ENCODE measurements around the gene RGL3.
"Not testable (repeated sequence)": the region's sequence is repeated elsewhere in the genome, so short reads cannot be mapped to it uniquely, and the experiment has no call there.

GRCh38 chr19:11433526-11433925, 14.4 kb upstream of the RGL3 start:
- TF ChIP-seq HCFC1 (IDR thresholded peaks at IDR 0.05; ENCODE audit: low read length); SUPT20H (IDR thresholded peaks at IDR 0.05; ENCODE audit: borderline replicate concordance, control insufficient read depth, low read depth, low read length); TARDBP (IDR thresholded peaks at IDR 0.05; ENCODE audit: borderline replicate concordance); EP300 (IDR thresholded peaks at IDR 0.05; ENCODE audit: borderline replicate concordance in 1 of 2, control insufficient read depth in 1 of 2, low read depth in 2 of 2, low read length in 2 of 2); ELK1 (IDR thresholded peaks at IDR 0.05; ENCODE audit: low read depth, low read length); KDM1A (IDR thresholded peaks at IDR 0.05; ENCODE audit: borderline replicate concordance); REST (IDR thresholded peaks at IDR 0.05; ENCODE audit: low read depth, low read length): not testable (repeated sequence)
- TF ChIP-seq, protein P1, sequence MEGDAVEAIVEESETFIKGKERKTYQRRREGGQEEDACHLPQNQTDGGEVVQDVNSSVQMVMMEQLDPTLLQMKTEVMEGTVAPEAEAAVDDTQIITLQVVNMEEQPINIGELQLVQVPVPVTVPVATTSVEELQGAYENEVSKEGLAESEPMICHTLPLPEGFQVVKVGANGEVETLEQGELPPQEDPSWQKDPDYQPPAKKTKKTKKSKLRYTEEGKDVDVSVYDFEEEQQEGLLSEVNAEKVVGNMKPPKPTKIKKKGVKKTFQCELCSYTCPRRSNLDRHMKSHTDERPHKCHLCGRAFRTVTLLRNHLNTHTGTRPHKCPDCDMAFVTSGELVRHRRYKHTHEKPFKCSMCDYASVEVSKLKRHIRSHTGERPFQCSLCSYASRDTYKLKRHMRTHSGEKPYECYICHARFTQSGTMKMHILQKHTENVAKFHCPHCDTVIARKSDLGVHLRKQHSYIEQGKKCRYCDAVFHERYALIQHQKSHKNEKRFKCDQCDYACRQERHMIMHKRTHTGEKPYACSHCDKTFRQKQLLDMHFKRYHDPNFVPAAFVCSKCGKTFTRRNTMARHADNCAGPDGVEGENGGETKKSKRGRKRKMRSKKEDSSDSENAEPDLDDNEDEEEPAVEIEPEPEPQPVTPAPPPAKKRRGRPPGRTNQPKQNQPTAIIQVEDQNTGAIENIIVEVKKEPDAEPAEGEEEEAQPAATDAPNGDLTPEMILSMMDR (IDR thresholded peaks at IDR 0.05 in 2 of 3, conservative IDR thresholded peaks at IDR 0.05 in 1 of 3; ENCODE audit: control insufficient read depth in 2 of 3, extremely low read depth in 1 of 3, insufficient read depth in 1 of 3, low read depth in 3 of 3, low read length in 3 of 3), result not testable (repeated sequence)

All from GM12878 (cell line).